Amygdala (tissue), 56 donors: Measurements from ENCODE around the gene HSD3B7.
A peak's percentile ranks its signal among the peaks of the same experiment; 100 is the strongest.

ENCODE experiments used
- DNase-seq, 56 donors: peaks; one replicate each; lab custom pipeline; 2025; lab: John Stamatoyannopoulos, UW

Gene HSD3B7

DNA sequence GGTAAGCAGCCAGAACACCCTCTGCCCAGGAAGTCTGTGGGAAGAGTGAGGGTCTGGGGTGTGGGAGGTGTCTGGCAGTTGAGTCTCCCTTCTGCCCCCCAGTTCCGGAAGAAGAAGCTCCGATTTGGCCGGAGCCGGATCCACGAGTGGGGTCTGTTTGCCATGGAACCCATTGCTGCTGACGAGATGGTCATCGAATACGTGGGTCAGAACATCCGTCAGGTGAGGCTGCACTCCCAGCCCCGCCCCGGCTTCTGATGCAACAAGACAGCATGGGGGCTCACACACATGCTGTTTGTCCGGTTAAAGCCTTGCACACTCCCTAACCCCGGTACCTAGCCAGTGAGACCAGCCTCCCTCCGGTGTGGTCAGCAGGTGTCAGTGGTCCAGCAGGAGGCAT, 4.0 kb upstream of the HSD3B7 start:
- DNase-seq = no peak

DNA sequence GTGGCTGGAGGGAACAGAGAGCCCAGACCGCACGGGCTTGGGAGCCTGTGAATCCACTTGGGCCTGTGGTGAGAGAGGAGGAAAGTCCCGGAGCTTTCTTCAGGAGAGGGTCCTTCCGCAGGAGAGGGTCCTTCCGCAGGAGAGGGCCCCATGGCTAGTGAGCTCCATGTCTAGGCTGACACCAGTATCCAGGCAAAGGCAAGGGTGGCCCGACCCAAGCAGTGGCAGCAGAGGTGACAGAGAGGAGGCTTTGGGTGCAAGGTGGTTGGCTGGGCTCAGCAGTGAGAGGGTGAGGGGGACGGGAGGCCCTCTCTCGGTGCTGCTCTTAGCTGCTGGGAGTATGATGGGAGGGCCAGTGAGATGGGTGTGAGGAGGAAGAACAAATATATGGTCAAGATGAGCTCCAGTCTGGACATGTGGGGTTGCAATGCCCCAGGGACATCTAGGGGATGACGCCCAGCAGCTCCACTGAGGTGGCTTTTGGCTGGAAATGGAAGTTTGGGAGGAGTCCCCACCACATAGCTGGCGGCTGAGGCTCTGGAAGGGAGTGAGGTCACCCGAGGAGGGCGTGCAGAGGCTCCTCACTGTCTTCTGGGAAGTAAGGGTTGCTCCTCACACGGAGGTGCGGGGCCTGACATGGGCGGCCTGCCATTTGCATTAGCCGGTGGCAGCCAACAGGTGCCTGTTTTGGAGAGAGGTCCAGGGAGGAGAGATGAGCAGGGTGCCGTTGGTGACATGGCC, 2.3 kb upstream of the HSD3B7 start:
- DNase-seq = no peak

DNA sequence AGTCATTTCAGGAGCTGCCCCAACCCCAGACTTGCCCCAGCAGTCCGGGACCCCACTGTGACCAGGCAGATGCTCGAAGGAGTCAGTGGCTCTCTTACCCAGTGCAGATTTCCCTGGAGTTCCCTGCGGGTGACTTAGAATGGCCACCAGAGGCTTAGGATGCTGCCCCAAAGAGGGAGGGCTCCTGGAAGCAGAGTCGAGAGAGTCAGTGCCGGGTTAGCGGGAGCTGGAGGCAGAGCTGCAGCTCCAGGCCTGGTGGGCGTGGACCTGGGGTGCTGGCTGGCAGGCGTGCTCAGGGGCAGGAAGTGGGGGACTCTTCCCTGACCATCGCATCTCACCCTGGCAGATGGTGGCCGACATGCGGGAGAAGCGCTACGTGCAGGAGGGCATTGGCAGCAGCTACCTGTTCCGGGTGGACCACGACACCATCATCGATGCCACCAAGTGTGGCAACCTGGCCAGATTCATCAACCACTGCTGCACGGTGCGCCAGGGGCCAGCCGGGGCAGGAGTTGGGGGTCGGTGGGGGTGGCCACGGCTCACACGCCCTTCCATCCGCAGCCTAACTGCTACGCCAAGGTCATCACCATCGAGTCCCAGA, 1.6 kb upstream of the HSD3B7 start:
- no peak for DNase-seq

DNA sequence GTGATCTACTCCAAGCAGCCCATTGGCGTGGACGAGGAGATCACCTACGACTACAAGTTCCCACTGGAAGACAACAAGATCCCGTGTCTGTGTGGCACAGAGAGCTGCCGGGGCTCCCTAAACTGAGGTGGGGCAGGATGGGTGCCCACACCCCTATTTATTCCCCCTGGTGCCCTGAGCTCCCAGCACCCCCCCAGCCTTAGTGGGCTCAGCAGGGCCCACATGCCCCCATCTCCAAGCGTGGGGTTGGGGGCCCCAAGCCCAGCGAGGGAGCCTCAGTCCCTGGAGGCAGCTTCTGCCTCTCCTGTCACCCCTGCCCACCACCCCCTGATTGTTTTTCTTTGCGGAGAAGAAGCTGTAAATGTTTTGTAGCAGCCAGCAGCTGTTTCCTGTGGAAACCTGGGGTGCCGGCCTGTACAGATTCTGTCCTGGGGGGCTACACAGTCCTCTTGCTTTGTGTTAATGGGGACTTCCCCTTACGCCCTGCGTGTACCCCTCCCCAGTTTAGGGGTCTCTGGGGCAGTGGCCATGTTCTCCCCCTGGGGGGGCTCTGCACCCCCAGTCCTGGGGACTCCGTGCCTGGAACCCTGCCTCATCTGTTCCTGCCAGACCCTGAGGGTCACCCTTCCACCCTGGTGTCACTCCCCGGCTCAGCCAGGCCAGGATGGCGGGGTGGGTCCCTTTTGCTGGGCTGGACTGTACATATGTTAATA, 953 bp upstream of the HSD3B7 start:
- DNase-seq = no peak

DNA sequence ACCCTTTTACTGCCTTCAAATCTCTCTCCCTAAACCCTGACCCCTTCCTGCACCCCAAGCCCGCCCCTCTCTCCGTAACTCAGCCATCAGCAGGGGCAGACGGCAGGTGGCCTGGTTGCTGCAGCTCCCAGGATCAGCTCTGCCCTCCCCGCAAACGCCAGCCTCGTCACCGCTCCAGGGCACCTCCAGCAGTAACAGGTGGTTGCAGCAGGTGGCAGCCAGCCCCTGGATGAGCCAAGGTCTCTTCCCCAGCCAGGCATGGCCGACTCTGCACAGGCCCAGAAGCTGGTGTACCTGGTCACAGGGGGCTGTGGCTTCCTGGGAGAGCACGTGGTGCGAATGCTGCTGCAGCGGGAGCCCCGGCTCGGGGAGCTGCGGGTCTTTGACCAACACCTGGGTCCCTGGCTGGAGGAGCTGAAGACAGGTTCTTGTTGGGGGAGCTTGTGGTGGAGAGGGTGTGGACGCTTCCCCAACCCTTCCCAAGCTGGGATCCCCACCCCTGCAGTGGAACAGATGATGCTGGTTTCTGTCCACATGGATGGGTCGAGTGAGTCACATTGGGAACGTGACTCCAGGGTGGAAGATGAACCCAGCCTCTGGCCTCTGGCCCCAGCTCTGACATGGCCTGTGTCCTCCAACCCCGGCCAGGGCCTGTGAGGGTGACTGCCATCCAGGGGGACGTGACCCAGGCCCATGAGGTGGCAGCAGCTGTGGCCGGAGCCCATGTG, 558 bp downstream of the HSD3B7 start:
- peak in 2 of 56 donors; percentile 11 to 42 for DNase-seq

DNA sequence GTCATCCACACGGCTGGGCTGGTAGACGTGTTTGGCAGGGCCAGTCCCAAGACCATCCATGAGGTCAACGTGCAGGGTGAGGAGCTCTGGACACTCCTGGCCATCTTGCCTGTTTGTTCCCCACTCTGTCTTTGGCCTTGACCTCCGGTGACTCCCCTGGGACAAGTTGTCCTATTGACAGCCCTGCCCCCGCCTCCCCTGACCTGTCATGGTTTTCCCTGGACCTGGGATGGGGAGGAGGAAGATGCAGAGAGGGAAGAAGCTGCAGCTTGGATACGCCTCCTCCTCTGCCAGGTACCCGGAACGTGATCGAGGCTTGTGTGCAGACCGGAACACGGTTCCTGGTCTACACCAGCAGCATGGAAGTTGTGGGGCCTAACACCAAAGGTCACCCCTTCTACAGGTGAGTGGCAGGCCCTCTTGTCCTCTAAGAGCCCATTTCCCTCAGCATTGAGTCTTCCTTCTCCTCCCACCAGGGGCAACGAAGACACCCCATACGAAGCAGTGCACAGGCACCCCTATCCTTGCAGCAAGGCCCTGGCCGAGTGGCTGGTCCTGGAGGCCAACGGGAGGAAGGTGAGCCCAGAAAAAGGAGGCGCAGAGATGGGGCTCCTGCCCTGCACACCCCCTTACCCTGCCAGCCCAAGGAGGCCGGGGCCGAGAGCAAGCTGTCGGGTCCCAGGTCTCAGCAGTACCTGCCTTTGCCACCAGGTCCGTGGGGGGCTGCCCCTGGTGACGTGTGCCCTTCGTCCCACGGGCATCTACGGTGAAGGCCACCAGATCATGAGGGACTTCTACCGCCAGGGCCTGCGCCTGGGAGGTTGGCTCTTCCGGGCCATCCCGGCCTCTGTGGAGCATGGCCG, 1.4 kb downstream of the HSD3B7 start:
- no peak for DNase-seq

DNA sequence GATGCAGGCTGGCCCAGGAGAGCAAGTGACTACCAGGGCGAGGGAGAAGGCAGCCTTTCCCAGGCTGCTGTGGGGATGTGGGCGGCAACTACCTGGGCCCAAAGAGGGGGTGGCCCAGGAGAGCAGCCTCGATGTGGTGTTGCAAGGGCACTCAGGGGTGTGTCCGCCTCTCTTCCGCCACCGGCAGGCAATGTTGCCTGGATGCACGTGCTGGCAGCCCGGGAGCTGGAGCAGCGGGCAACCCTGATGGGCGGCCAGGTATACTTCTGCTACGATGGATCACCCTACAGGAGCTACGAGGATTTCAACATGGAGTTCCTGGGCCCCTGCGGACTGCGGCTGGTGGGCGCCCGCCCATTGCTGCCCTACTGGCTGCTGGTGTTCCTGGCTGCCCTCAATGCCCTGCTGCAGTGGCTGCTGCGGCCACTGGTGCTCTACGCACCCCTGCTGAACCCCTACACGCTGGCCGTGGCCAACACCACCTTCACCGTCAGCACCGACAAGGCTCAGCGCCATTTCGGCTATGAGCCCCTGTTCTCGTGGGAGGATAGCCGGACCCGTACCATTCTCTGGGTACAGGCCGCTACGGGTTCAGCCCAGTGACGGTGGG, 2.7 kb downstream of the HSD3B7 start:
- DNase-seq = no peak

DNA sequence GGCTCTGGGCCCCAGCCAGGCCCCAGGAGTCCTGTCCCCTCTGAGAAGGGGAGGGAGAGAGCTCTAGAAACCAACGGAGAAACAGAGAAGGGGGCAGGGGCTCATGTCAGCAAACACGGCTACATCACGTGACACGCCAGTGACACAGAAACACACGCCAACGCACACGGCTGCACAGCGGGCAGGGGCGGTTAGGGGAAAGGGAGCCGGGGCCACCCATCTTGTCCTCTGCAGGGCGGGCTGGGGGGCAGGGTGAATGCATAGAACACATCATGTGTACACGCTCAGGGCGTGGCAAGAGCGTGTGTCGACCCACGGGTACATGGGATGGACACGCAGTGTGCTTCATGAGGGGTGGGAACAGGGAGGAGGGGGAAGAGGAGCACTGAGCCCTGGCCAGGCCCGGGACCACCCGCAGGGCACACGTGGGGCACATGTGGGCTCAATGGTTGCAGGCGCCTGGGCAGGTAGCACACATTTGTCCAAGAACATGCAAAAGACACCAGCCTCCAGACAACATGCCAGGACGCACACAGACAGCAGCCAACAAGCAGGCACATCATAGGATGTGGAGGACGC, 4.6 kb downstream of the HSD3B7 start:
- DNase-seq = no peak

DNA sequence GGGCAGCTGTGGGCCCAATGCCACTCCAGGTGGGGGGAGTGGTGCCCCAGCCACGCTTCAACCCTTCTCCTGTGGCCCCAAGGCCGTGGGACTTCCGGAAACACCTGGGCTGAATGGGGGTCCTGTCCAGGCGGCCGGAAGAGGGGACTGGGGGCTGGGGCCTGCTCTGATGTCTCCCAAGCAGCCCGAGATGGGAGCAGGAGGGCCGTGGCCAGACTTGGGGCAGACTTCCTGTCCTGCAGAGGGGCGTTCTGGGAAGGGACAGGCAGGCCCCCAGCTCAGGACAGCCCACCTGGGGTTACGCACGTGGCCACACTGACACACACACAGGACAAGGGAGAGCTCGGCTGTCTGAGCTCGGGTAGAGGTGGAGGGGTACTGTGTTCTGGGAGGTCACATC, 5.1 kb downstream of the HSD3B7 start:
- DNase-seq = no peak

DNA sequence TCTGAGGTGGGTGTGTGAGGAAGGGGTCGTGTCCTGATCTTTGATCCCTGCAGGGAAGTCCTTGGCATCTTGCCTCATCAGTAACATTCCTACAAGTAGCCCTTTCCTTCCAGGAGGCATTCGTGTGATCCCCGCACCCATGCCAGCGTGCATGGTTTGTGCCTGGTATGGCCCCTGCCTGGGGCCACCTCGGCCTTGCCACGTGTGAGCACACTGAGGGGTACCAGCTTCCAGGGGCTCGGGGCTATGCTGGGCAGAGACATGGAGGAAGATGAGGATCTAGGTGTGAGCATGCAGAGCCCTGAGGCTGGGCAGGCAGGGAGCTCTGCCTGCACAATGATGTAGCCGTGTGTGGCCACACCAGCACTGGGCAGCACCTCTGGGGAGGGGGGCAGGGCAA, 6.0 kb downstream of the HSD3B7 start:
- no peak for DNase-seq

DNA sequence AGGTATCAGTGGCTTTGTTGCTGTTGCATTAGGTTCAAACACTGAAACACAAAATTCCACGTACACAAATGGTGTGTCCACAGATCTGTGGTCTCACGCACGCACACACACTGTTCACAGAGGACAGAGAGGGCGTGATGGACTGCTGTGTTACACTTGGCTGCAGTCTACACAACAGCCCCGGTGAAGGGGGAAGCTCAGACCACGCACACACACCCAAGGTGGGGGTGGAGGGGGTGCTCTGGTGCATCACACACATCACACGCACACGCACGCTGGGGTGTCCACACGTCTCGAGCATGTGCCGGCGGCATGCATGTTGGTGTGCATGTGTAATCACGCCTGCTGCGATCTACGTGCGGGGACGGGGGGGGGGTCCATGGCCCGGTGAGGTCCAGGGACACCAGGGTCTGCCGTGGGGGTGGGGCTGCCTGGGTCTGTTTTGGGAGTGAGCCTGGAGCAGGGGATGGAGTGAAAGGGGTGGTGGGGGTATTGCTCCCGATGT, 7.3 kb downstream of the HSD3B7 start:
- DNase-seq = no peak

DNA sequence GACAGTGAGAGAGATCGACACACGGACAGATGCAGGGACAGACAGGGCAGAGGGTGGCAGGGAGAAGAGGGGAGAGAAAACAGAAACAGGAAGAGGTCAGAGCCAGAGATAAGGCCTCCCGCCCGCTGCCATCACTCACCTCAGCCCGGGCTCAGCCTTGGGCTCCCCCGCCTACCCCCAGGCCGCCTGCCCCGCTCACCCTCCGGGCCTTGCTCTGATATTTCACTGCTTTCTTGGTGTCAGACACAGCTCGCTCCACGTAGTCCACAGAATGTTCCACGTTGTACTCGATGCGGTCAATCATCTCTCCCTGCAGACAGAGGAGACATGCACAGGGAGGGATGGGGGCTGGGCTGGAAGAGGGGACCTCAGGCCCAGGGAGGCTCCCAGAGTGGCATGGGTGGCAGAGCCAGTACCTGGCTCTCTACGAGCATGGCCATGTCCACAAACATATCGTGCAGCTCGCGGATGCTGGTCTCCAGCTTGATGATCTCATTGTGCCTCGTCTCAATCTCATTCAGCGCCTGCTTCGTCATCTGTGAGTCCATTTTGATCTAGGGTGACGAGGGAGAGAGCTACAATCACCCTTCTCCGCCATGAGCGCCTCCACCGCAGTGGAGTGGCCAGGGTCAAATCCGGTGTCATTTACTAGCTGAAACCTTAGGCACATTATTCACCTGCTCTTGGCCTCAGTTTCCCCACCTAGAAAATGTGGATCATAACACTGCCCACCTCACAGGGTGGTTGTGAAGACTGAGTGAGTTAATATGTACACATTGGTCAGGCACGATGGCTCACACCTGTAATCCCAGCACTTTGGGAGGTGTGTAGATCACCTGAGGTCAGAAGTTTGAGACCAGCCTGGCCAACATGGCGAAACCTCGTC, 8.2 kb downstream of the HSD3B7 start:
- DNase-seq = no peak

DNA sequence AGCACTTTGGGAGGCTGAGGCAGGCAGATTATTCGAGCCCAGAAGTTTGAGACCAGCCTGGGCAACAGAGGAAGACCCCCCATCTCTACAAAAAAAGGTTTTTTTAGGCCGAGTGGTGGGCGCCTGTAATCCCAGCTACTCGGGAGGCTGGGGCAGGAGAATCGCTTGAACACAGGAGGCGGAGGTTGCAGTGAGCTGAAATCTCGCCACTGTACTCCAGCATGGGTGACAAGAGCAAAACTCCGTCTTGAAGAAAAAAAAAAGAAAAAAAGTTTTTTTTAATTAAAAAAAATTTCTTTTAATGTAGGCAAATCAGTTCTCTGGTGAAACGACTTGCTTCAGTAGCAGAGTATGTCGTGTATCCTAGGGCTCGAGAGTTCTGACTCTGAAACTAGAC, 10.9 kb downstream of the HSD3B7 start:
- no peak for DNase-seq

DNA sequence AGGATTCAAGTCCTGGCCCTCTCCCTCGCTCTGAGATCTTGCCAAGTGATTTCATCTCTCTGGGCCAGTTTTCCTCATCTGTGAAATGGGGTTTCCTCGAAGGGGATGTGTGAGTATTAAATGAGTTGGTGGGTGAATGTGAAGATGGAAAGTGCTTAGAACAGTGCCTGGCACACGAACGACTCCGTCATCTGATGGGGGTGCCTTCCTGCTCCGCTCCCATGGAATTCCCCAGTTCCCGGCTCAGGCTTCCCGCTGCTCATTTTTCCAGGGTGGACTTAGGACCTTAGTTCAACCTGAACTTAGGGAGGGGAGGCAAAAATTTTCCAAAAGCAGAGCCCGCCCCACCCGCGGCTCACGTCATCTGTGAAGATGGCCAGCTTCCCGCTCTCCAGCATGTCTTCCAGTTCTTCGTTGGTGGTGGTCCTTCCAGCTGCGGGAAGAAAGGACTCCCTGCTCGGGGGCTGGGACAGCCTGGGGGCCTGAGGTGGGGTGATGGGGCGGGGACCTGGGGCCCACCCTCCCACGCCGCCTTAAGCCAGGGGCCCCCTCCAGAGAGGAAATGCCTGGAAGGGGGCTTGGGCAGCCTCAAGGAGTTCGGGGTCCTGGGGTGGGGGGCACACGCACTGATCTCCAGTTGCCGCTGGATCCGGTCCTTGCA, 11.4 kb downstream of the HSD3B7 start:
- no peak for DNase-seq

DNA sequence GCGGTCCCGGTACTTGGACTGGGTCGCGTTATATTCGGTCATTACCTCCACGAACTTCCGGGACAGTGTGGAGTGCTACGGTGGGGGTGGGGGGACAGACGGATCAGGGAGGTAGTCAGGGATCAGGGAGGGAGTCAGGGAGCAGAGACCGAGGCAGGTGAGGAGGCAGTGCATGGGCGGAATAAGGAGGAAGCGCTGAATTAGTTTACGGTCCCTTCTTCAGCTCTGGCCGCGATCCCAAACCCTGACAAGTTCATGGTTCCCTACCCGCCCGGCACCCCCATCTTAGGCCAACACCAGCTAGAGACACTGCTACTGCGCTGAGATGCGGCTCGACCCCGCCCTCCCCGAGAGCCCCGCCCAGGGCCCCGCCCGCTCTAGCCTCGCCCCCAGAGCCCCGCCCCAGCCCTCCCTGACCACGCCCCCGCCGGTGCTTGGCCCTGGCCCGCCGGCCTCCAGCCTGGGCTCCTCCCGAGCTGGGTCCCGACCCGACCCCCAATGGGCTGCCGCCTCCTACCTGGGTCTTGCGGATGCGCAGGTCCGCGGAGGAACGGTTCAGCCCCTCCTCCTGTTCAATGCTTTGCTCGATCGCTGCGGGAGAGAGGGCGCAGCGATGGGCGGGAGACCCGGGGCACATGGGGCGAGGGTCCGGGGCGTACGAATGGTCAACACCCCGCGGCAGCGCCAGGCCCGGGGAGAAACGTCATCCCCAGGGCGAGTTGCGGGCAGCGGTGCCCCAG, 12.1 kb downstream of the HSD3B7 start:
- DNase-seq = peak in 17 of 56 donors; percentile 16 to 55 (median 33)

DNA sequence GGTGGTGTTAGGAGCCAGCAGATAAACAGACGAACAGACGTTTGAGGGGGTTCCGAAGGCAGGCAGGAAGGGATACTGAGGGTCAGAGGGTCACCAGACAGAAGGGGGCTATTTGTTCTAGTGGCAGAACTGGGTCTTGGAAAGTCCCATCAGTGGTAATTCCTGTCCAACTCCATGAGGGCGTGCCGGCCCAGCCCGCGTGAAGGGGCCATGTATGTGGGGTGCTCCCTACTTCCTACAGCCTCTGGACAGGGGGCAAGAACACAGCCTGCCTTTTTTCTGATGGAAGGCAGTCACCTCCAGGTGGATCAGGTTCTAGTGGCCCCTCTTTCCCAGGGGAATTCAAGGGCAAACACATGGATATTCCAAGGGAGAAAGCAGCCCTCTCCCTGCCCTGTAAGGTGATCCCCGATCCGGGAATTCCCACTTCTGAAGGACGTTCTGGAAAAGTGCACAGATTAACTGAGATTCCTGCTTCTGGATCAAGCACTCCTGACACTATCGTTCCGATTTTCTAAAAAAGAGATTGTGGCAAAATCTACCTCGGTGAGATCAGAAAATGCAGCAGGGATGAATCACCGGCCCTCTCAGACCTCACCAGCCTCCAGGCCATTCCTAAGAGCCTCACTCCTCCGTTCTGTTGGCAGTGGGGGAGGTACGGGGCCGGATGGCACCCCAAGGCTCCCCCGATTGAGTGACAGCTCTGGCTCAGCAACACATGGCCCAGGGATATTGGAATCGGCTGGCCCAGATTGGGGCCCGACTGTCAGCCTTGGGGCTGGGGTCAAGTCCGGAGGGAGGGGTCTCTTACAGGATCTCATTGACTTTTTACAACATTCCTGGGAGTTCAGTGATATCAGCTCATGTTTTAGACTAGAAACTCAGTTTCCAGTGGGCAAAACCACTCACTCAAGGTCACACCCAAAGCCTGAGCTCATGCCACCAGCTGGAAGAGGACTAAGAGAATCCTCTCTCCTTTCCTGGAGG, 13.0 kb downstream of the HSD3B7 start:
- DNase-seq = no peak
